ENCODE measurements around the gene FAU.

Gene FAU

GRCh38 chr11:65107751-65108468, 14.0 kb downstream of the FAU start:
- DNase-seq (ENCODE audit: low read depth in 2 of 2) = no peak

GRCh38 chr11:65107078-65107477, 14.9 kb downstream of the FAU start:
- DNase-seq (ENCODE audit: low read depth in 2 of 2) = no peak

- DNase-seq (ENCODE audit: low read depth in 2 of 2) = no peak
Measured at GRCh38 chr11:65104628-65105027, 17.3 kb downstream of the FAU start.

- DNase-seq (ENCODE audit: low read depth in 2 of 2) = no peak
Measured at GRCh38 chr11:65103476-65103875, 18.5 kb downstream of the FAU start.

- DNase-seq (ENCODE audit: low read depth in 2 of 2) = no peak
Measured at GRCh38 chr11:65102142-65103095, 19.5 kb downstream of the FAU start.

- no peak for DNase-seq (ENCODE audit: low read depth in 2 of 2)
Measured at GRCh38 chr11:65100674-65101350, 21.1 kb downstream of the FAU start.

- DNase-seq (ENCODE audit: low read depth in 2 of 2) = no peak
Measured at GRCh38 chr11:65096926-65097325, 25.0 kb downstream of the FAU start.

- peak; percentile 73 to 76 for DNase-seq (ENCODE audit: low read depth in 2 of 2)
Measured at GRCh38 chr11:65095974-65096806, 25.7 kb downstream of the FAU start, which contains the start of gene VPS51. TSS of gene VPS51 (plus strand) at chr11:65096214. CDS start at chr11:65096251, 37 bp downstream.

GRCh38 chr11:65095427-65095826, 26.5 kb downstream of the FAU start:
- DNase-seq (ENCODE audit: low read depth in 2 of 2) = no peak

GRCh38 chr11:65090628-65091027, 31.3 kb downstream of the FAU start:
- DNase-seq (ENCODE audit: low read depth in 2 of 2) = no peak

- no peak for DNase-seq (ENCODE audit: low read depth in 2 of 2)
Measured at GRCh38 chr11:65089621-65090020, 32.3 kb downstream of the FAU start.

- no peak for DNase-seq (ENCODE audit: low read depth in 2 of 2)
Measured at GRCh38 chr11:65087827-65088226, 34.1 kb downstream of the FAU start.

- DNase-seq (ENCODE audit: low read depth in 2 of 2) = no peak
Measured at GRCh38 chr11:65087216-65087615, 34.7 kb downstream of the FAU start.

GRCh38 chr11:65086809-65087208, 35.1 kb downstream of the FAU start:
- no peak for DNase-seq (ENCODE audit: low read depth in 2 of 2)

- DNase-seq (ENCODE audit: low read depth in 2 of 2) = no peak
Measured at GRCh38 chr11:65085446-65085845, 36.5 kb downstream of the FAU start.

GRCh38 chr11:65084598-65085375, 37.1 kb downstream of the FAU start:
- no peak for DNase-seq (ENCODE audit: low read depth in 2 of 2)

GRCh38 chr11:65083834-65084597, 37.9 kb downstream of the FAU start, which contains the start of the genes CDCA5 and ZFPL1:
TSS of gene CDCA5 (minus strand) at chr11:65084040. CDS start at chr11:65083978, 62 bp downstream.
TSS of gene ZFPL1 (plus strand) at chr11:65084222. CDS start at chr11:65084699, 477 bp downstream.
- DNase-seq (ENCODE audit: low read depth in 2 of 2) = peak; percentile 91 to 93

- no peak for DNase-seq (ENCODE audit: low read depth in 2 of 2)
Measured at GRCh38 chr11:65083134-65083833, 38.6 kb downstream of the FAU start.

Data from stimulated activated CD4-positive, alpha-beta T cell treated with anti-CD3 and anti-CD28 coated beads, Interleukin-1b, Interleukin-23, amount 100 ng/mL, for 4 hours (primary cell).